ENCODE measurements around the gene COL6A1. TPM values are rescaled to one million over a fixed set of nuclear protein-coding genes. Genes with fewer than 3 reads are reported as not detected.
"Not testable (repeated sequence)": the region's sequence is repeated elsewhere in the genome, so short reads cannot be mapped to it uniquely, and the experiment has no call there.

COL6A1 gene
- total RNA-seq, 1 donor from 2014 or later = 226 TPM

- TF ChIP-seq CTCF (IDR thresholded peaks at IDR 0.05; ENCODE audit: insufficient read depth, low read length, poor library complexity, severe bottlenecking) = no peak
- H3K27me3 ChIP-seq (ENCODE audit: control insufficient read depth, insufficient read depth, low read length) = peaks cover 3% of the 10 kb centered on the region
- no peaks in the 10 kb centered on the region for H3K36me3 ChIP-seq (ENCODE audit: control insufficient read depth, insufficient read depth, low read length)
- no peak overlapping the region for H3K4me3 ChIP-seq (ENCODE audit: low read depth, low read length)
- DNase-seq (ENCODE audit: low read depth) = no peak
These were observed 22.7 kb downstream of the COL6A1 start for GRCh38 chr21:46004168-46004861.

GRCh38 chr21:46005081-46005480 lies 23.5 kb downstream of the COL6A1 start:
- Histone ChIP-seq H3K36me3 (ENCODE audit: control insufficient read depth, insufficient read depth, low read length) (no peaks in the 10 kb centered on the region), H3K27me3 (ENCODE audit: control insufficient read depth, insufficient read depth, low read length) (peaks cover 5% of the 10 kb centered on the region), H3K4me3 (ENCODE audit: low read depth, low read length) (no peak overlapping the region)
- TF ChIP-seq CTCF (IDR thresholded peaks at IDR 0.05; ENCODE audit: insufficient read depth, low read length, poor library complexity, severe bottlenecking) = no peak
- no peak for DNase-seq (ENCODE audit: low read depth)

DNA sequence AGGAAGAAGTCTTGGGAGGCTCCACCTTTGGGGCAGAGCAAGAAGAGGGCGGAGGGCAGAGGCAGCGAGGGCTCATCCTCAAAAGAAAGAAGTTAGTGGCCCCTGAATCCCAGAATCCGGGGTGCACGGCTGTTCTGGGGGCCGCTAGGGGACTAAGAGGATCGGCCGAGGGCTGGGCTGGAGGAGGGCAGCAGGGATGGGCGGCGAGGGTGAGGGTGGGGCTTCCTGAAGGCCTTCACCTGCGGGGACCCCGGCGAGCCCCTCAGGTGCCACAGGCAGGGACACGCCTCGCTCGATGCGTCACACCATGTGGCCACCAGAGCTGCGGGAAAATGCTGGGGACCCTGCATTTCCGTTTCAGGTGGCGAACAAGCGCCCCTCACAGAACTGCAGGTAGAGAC lies 23.9 kb downstream of the COL6A1 start:
- H3K4me3 ChIP-seq (ENCODE audit: low read depth, low read length) = no peak overlapping the region
- peaks cover 8% of the 10 kb centered on the region for H3K27me3 ChIP-seq (ENCODE audit: control insufficient read depth, insufficient read depth, low read length)
- DNase-seq (ENCODE audit: low read depth) = no peak
- TF ChIP-seq CTCF (IDR thresholded peaks at IDR 0.05; ENCODE audit: insufficient read depth, low read length, poor library complexity, severe bottlenecking) = no peak
- H3K36me3 ChIP-seq (ENCODE audit: control insufficient read depth, insufficient read depth, low read length) = no peaks in the 10 kb centered on the region

DNA sequence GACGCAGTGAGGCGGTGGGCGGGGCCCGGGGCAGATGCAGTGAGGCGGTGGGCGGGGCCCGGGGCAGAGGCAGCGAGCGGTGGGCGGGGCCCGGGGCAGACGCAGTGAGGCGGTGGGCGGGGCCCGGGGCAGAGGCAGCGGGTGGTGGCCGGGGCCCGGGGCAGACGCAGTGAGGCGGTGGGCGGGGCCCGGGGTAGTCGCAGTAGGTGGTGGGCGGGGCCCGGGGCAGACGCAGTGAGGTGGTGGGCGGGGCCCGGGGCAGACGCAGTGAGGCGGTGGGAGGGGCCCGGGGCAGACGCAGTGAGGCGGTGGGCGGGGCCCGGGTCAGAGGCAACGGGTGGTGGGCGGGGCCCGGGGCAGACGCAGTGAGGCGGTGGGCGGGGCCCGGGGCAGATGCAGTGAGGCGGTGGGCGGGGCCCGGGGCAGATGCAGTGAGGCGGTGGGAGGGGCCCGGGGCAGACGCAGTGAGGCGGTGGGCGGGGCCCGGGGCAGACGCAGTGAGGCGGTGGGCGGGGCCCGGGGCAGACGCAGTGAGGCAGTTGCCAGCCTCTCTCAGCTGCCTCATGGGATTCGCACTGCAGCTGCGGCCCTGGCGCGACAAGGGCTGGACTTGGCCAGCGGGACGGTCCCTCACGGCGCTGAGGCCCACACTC lies 24.4 kb downstream of the COL6A1 start:
- H3K36me3 ChIP-seq (ENCODE audit: control insufficient read depth, insufficient read depth, low read length); H3K4me3 ChIP-seq (ENCODE audit: low read depth, low read length); H3K27me3 ChIP-seq (ENCODE audit: control insufficient read depth, insufficient read depth, low read length); DNase-seq (ENCODE audit: low read depth): not testable (repeated sequence)

DNA sequence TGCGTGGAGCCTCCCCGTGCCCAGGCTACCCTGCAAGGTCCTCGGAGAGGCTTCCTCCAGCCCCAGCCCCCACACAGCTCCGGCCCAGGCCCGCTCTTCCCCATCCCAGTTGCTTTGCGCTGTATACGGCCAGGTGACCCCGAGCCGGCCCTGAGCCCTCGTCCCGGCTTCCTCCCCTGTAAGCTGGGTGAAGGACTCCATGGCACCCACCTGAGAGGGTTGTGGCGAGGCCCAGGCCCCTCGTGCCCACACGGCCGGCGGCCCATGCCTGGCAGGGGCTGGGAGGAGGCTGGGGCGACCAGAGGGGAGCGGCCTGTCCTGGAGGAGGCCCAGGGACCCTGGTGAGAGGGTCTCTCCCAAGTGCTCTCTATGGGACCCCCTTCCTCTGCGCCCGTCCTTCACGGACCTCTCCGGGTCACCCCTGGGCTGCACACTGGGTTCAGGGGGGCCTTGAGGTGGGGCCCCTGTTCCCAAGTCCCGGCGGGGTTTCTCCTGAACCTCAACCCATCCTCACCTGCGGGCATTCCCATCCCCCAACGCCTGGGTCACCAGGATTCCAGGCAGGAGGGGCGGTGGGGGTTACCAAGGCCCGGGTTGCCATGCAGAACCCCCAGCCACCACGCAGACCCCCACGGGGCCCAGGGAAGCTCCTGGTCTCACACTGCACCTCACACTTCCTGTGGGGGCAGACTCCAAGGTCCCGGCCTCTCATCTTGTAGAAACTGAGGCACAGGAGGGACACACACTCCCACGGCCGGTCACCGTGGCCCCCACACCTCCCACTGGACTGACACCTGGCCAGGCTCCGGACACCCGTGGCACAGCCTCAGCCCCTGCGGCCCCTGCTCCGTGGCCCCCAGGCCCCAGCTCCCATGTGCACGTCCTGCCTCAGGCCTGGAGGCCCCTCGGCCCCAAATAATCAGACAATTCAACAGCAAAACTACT lies 25.2 kb downstream of the COL6A1 start:
- Histone ChIP-seq H3K27me3 (ENCODE audit: control insufficient read depth, insufficient read depth, low read length) (peaks cover 8% of the 10 kb centered on the region), H3K36me3 (ENCODE audit: control insufficient read depth, insufficient read depth, low read length) (no peaks in the 10 kb centered on the region), H3K4me3 (ENCODE audit: low read depth, low read length) (no peak overlapping the region)
- no peak for DNase-seq (ENCODE audit: low read depth)
- TF ChIP-seq CTCF (IDR thresholded peaks at IDR 0.05; ENCODE audit: insufficient read depth, low read length, poor library complexity, severe bottlenecking) = no peak

DNA sequence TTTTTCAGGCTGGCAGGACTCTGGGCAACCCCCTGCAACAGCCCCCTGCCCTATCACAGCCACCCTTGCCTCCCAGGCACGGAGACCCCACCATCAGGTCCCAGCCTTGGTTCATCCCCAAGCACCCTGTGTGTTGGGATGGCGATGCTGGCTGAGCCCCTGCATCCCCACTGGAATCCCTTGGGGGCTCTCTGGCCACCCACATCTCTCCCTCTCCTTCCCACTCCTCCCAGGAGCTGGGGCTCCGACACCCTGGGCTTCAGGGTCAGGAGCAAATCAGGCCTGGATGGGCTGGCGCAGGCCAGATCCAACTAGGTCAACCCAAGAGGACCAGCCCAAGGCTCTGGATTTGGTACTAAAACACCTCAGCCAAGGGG lies 25.9 kb downstream of the COL6A1 start:
- no peak for DNase-seq (ENCODE audit: low read depth)
- no peak for TF ChIP-seq CTCF (IDR thresholded peaks at IDR 0.05; ENCODE audit: insufficient read depth, low read length, poor library complexity, severe bottlenecking)
- H3K36me3 ChIP-seq (ENCODE audit: control insufficient read depth, insufficient read depth, low read length) = no peaks in the 10 kb centered on the region
- H3K4me3 ChIP-seq (ENCODE audit: low read depth, low read length) = no peak overlapping the region
- peaks cover 8% of the 10 kb centered on the region for H3K27me3 ChIP-seq (ENCODE audit: control insufficient read depth, insufficient read depth, low read length)

Data from kidney epithelial cell (primary cell).